DOHH2 (cell line): Measurements from ENCODE around the gene SV2B.

ENCODE experiments used
- EZH2phosphoT487 ChIP-seq: fragments of 200-600 bp; sonication (generic); IDR thresholded peaks from 2 replicates; pipeline ENCODE4 v1.6.1; 2017; ENCODE audit warnings: borderline replicate concordance, mild to moderate bottlenecking, antibody characterized with exemption, low read length, moderate library complexity, mixed read lengths
- TF ChIP-seq, protein P1 (sequence below): fragments of 200-600 bp; sonication (generic); IDR thresholded peaks from one replicate; pipeline ENCODE4 v1.5.1; 2014; ENCODE audit warnings: antibody characterized with exemption, mild to moderate bottlenecking, low read depth, low read length; ENCODE audit not compliant: poor library complexity, severe bottlenecking

DNA sequence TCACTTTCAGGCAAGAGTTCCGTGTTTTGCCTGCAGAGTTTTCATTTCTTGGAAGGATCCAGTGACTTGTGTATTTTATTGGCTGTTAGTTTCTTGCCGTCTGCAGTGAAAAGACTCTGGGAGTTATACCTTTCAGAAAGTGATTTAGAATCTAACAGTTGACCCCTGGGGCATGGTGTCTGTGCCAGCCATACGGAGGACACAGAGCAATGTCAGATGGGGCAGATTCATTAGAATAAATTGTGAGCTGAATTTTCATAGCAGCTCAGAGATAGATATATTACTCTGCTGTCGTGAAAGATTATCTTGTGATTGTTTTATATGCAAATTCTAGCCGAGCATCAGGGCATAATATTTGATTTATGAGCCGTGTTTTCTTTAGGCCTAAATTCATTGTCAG, 131.6 kb downstream of the SV2B start:
- TF ChIP-seq, protein P1, sequence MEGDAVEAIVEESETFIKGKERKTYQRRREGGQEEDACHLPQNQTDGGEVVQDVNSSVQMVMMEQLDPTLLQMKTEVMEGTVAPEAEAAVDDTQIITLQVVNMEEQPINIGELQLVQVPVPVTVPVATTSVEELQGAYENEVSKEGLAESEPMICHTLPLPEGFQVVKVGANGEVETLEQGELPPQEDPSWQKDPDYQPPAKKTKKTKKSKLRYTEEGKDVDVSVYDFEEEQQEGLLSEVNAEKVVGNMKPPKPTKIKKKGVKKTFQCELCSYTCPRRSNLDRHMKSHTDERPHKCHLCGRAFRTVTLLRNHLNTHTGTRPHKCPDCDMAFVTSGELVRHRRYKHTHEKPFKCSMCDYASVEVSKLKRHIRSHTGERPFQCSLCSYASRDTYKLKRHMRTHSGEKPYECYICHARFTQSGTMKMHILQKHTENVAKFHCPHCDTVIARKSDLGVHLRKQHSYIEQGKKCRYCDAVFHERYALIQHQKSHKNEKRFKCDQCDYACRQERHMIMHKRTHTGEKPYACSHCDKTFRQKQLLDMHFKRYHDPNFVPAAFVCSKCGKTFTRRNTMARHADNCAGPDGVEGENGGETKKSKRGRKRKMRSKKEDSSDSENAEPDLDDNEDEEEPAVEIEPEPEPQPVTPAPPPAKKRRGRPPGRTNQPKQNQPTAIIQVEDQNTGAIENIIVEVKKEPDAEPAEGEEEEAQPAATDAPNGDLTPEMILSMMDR = no peak
- no peak for TF ChIP-seq EZH2phosphoT487
